ENCODE data around the gene S1PR5.
"Not testable (repeated sequence)": the region's sequence is repeated elsewhere in the genome, so short reads cannot be mapped to it uniquely, and the experiment has no call there.

Gene S1PR5

GRCh38 chr19:10543420-10544241, 26.4 kb upstream of the S1PR5 start, which contains the start of gene ATG4D:
ATG4D (plus strand) TSS chr19:10543904; CDS start chr19:10544091, 187 bp downstream.
- DNase-seq, result peak; percentile 35

- no peak for DNase-seq
These were observed 25.8 kb upstream of the S1PR5 start for GRCh38 chr19:10543059-10543419.

- DNase-seq, result not testable (repeated sequence)
These were observed 21.8 kb upstream of the S1PR5 start for GRCh38 chr19:10539016-10539415.

GRCh38 chr19:10538204-10538983, 21.1 kb upstream of the S1PR5 start:
- DNase-seq, result no peak

- no peak for DNase-seq
These were observed 20.4 kb upstream of the S1PR5 start for GRCh38 chr19:10537668-10538067.

- no peak for DNase-seq
These were observed 18.4 kb upstream of the S1PR5 start for GRCh38 chr19:10535613-10536012.

- no peak for DNase-seq
These were observed 16.6 kb upstream of the S1PR5 start for GRCh38 chr19:10533646-10534386.

- DNase-seq, result no peak
These were observed 15.2 kb upstream of the S1PR5 start for GRCh38 chr19:10532457-10532856.

GRCh38 chr19:10526887-10527286, 9.6 kb upstream of the S1PR5 start:
- not testable (repeated sequence) for DNase-seq

GRCh38 chr19:10525636-10526035, 8.4 kb upstream of the S1PR5 start:
- no peak for DNase-seq

- no peak for DNase-seq
These were observed 5.9 kb upstream of the S1PR5 start for GRCh38 chr19:10523135-10523636.

GRCh38 chr19:10521461-10522171, 4.4 kb upstream of the S1PR5 start:
- no peak for DNase-seq

- DNase-seq, result no peak
These were observed 3.5 kb upstream of the S1PR5 start for GRCh38 chr19:10520652-10521318.

- DNase-seq, result no peak
These were observed 2.2 kb upstream of the S1PR5 start for GRCh38 chr19:10519421-10519820.

- DNase-seq, result no peak
These were observed 1.5 kb upstream of the S1PR5 start for GRCh38 chr19:10518444-10519361.

GRCh38 chr19:10517760-10518443, 655 bp upstream of the S1PR5 start:
- DNase-seq, result peak; percentile 15

GRCh38 chr19:10516671-10517286, 468 bp downstream of the S1PR5 start:
- no peak for DNase-seq

- no peak for DNase-seq
These were observed 1.2 kb downstream of the S1PR5 start for GRCh38 chr19:10516064-10516385.

GRCh38 chr19:10514211-10515145, 2.8 kb downstream of the S1PR5 start:
- no peak for DNase-seq

Measured in NCI-H1694 treated with DMSO at 0.1 percent for 48 hours (cell line).